IMR-90 (cell line): ENCODE results near the gene KY. TPM values are rescaled to one million over a fixed set of nuclear protein-coding genes. Genes with fewer than 3 reads are reported as not detected.

Experiments used
- ATAC-seq: fragments of 200-7000 bp; cut with Tn5 transposase; 2 replicates; pipeline ENCODE4 v1.9.1; 2020; ENCODE audit warnings: low read depth, mild to moderate bottlenecking, moderate library complexity
- BruUV-seq: library from RNA; stranded (reverse); fragments of 400-500 nt; replicated peaks from 2 replicates; lab custom pipeline; 2021; lab: Mats Ljungman, UMichigan
- CTCF ChIA-PET: fragments of 300-600 bp; formaldehyde crosslinking; extraction: SDS; loops from one replicate; lab custom pipeline; 2021; ENCODE audit warnings: antibody characterized with exemption; lab: Yijun Ruan, JAX
- POLR2A ChIA-PET: fragments of 300-600 bp; sonication (Branson Sonifier 250); formaldehyde crosslinking; loops from one replicate; lab custom pipeline; 2022; ENCODE audit warnings: antibody characterized with exemption; ENCODE audit not compliant: unreplicated experiment; lab: Charles Lee
- DNase-seq: peaks from one replicate; pipeline ENCODE4 v3.0.0; 2013
- H2AFZ ChIP-seq: replicated peaks from 2 replicates; pipeline ENCODE3; 2013; ENCODE audit warnings: low read length, mild to moderate bottlenecking; ENCODE audit not compliant: poor library complexity
- H2AK5ac ChIP-seq: 2 replicates; pipeline ENCODE4 v1.6.1; 2013; ENCODE audit warnings: low read depth, low read length, inconsistent platforms
- H2AK9ac ChIP-seq: replicated peaks from 2 replicates; pipeline ENCODE3; 2013; ENCODE audit warnings: mild to moderate bottlenecking, low read depth, low read length, moderate library complexity; ENCODE audit not compliant: poor library complexity
- H2BK120ac ChIP-seq: 2 replicates; pipeline ENCODE4 v1.6.1; 2013; ENCODE audit warnings: low read depth, low read length, inconsistent platforms
- H2BK15ac ChIP-seq: 3 replicates; pipeline ENCODE4 v1.6.1; 2013; ENCODE audit warnings: low read depth, low read length, inconsistent platforms
- H2BK20ac ChIP-seq: 2 replicates; pipeline ENCODE4 v1.6.1; 2013; ENCODE audit warnings: low read depth, mild to moderate bottlenecking, inconsistent platforms, low read length, moderate library complexity
- H2BK5ac ChIP-seq: 2 replicates; pipeline ENCODE4 v1.6.1; 2013; ENCODE audit warnings: mild to moderate bottlenecking, low read depth, low read length, inconsistent platforms; ENCODE audit not compliant: poor library complexity, severe bottlenecking
- H3K14ac ChIP-seq: replicated peaks from 2 replicates; pipeline ENCODE4 v1.6.1; 2013; ENCODE audit warnings: low read depth, low read length, inconsistent platforms
- H3K18ac ChIP-seq: 2 replicates; pipeline ENCODE4 v1.6.1; 2013; ENCODE audit warnings: low read depth, low read length, control low read depth
- H3K23ac ChIP-seq: 2 replicates; pipeline ENCODE4 v1.6.1; 2013; ENCODE audit warnings: low read depth, low read length, inconsistent platforms
- H3K27ac ChIP-seq: 2 replicates; pipeline ENCODE4 v1.5.1; 2013; ENCODE audit warnings: mild to moderate bottlenecking, control low read depth, low read length; ENCODE audit not compliant: insufficient read depth
- H3K27me3 ChIP-seq: 2 replicates; pipeline ENCODE4 v1.6.1; 2013; ENCODE audit warnings: low read length; ENCODE audit not compliant: control insufficient read depth, insufficient read depth
- H3K36me3 ChIP-seq: 2 replicates; pipeline ENCODE4 v1.6.1; 2013; ENCODE audit warnings: low read length, mixed read lengths; ENCODE audit not compliant: control insufficient read depth, insufficient read depth
- H3K4ac ChIP-seq: 2 replicates; pipeline ENCODE4 v1.6.1; 2013; ENCODE audit warnings: low read depth, low read length, inconsistent platforms
- H3K4me1 ChIP-seq: 2 replicates; pipeline ENCODE4 v1.6.1; 2013; ENCODE audit warnings: low read length, mixed read lengths; ENCODE audit not compliant: control insufficient read depth, insufficient read depth
- H3K4me2 ChIP-seq: 2 replicates; pipeline ENCODE4 v1.6.1; 2013; ENCODE audit warnings: low read depth, mild to moderate bottlenecking, control low read depth, low read length, moderate library complexity
- H3K4me3 ChIP-seq: 2 replicates; pipeline ENCODE4 v1.5.1; 2013; ENCODE audit warnings: low read depth, mild to moderate bottlenecking, control low read depth, low read length, moderate library complexity; ENCODE audit not compliant: insufficient read depth
- H3K56ac ChIP-seq: 2 replicates; pipeline ENCODE4 v1.6.1; 2013; ENCODE audit warnings: low read length, inconsistent platforms; ENCODE audit not compliant: insufficient read depth; ENCODE audit errors: extremely low read depth
- H3K79me1 ChIP-seq, 2 experiments: 2 replicates each; pipeline ENCODE4 v1.6.1; 2013; ENCODE audit warnings: low read length in 2 of 2, inconsistent platforms in 1 of 2, low read depth in 1 of 2
- H3K9ac ChIP-seq: 2 replicates; pipeline ENCODE4 v1.6.1; 2013; ENCODE audit warnings: low read depth, low read length, control low read depth
- H3K9me1 ChIP-seq: 2 replicates; pipeline ENCODE4 v1.6.1; 2013; ENCODE audit warnings: low read length, inconsistent platforms; ENCODE audit not compliant: insufficient read depth
- H3K9me3 ChIP-seq: 2 replicates; pipeline ENCODE4 v1.6.1; 2013; ENCODE audit warnings: low read length; ENCODE audit not compliant: control insufficient read depth, insufficient read depth
- H4K20me1 ChIP-seq: 2 replicates; pipeline ENCODE4 v1.6.1; 2013; ENCODE audit warnings: low read length, inconsistent platforms; ENCODE audit not compliant: insufficient read depth
- H4K5ac ChIP-seq: 2 replicates; pipeline ENCODE4 v1.6.1; 2013; ENCODE audit warnings: mild to moderate bottlenecking, low read depth, low read length, control low read depth
- H4K8ac ChIP-seq, 2 experiments: 2 replicates each; pipeline ENCODE4 v1.6.1; 2013; ENCODE audit warnings: low read depth in 2 of 2, low read length in 2 of 2, control low read depth in 1 of 2, inconsistent platforms in 1 of 2
- H4K91ac ChIP-seq: 2 replicates; pipeline ENCODE4 v1.6.1; 2013; ENCODE audit warnings: low read depth, low read length, inconsistent platforms; ENCODE audit not compliant: insufficient read depth
- RFX5 ChIP-seq: IDR thresholded peaks from 2 replicates; pipeline ENCODE4 v1.8.0; 2012; ENCODE audit warnings: low read depth, mild to moderate bottlenecking, low read length, moderate library complexity
- WGBS, 2 experiments: methylation state at CpG; one replicate each; pipeline versions ENCODE4 v1.1.5 to v1.1.7; 2013; ENCODE audit warnings: missing lambda C conversion rate in 2 of 2; ENCODE audit not compliant: insufficient read length in 1 of 2; ENCODE audit errors: extremely low coverage in 2 of 2; 5-methylcytosine and 5-hydroxymethylcytosine counted together
- dilution Hi-C: fragments of 300-500 bp; cut with HindIII; formaldehyde crosslinking; loops from one replicate; pipeline ENCODE4 v1.14.3; 2018; ENCODE audit warnings: low sequenced_read_pairs; ENCODE audit not compliant: unreplicated experiment
- in situ Hi-C: fragments of 300-500 bp; cut with MboI; formaldehyde crosslinking; loops from 3 replicates; pipeline ENCODE4 v1.14.3; 2019; ENCODE audit warnings: low sequenced_read_pairs, inconsistent platforms, mixed read lengths
- intact Hi-C: fragments of 100-400 bp; cut with micrococcal nuclease; formaldehyde crosslinking; loops from 2 replicates; pipeline ENCODE4 v1.10.0; 2022
- polyA plus RNA-seq, 3 experiments: library from polyadenylated mRNA; depleted of rRNA; stranded (reverse); fragments of >200 nt; gene quantifications; 2 replicates each; pipeline ENCODE4 v1.2.3, GENCODE V29; 2012; ENCODE audit warnings: low replicate concordance in 1 of 3
- total RNA-seq: library from RNA; depleted of rRNA; stranded (reverse); fragments of >200 nt; gene quantifications from 2 replicates; pipeline ENCODE4 v1.2.3, GENCODE V29; 2012
- TF ChIP-seq, protein P1 (sequence below): fragments of 150-350 bp; IDR thresholded peaks from 2 replicates; pipeline ENCODE4 v1.6.1; 2016; ENCODE audit warnings: low read depth, mild to moderate bottlenecking, low read length, moderate library complexity, borderline replicate concordance

KY gene
- total and polyA plus RNA-seq, 2 of the 4 experiments (the other 2 are of a cell fraction) = under 0.01 to 0.09 TPM

DNA sequence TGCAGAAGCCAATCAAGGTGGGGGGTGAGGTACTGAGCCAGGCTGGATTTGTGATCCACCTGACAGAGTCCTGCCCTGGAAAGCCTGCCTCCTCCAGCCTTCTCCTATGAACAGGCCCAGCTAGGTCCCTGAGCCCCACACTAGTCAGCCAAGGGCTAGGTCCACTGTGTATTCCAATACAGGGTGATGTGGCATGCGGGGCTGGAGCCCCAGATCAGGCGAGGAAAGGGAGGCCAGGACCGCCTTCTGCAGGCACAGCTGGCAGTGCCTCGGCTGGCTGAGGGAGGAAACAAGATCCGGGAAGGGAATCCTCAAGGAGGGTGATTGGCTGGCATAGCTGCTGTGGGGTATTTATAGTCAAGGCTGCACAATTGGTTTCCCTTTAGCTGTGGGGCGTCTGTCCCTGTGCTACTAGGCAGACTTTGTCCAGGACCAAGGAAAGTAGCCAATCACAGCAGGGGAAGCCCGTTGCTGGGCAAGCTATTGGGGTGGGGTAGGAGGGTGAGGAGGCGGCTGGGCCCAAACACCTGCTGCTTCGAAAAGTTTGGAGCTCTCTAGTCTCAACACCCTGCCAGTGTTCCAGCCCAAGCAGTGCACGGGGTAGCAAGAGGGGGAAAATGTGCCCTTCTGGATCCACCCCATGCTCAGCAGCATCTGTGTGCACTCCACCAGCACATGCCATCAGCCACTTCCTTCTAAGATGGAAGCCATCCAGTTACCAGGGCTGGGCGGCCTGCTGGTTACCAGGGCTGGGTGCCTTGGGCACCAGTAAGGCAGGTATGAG lies 5.9 kb downstream of the KY start:
- H4K91ac ChIP-seq = no peak overlapping the region
- dilution Hi-C loops (no loop called here), intact Hi-C loops (no loop called here), in situ Hi-C loops (no loop called here)
- H4K5ac ChIP-seq = no peak overlapping the region
- peaks cover 22% of the 10 kb centered on the region for H3K27me3 ChIP-seq
- 56% methylated on average over 5 of the region's 11 CpGs; no CpG with 5 or more reads in 1 of the 2 experiments for WGBS, 2 experiments
- H4K8ac ChIP-seq = no peak overlapping the region
- no peak overlapping the region for H3K23ac ChIP-seq
- no peak overlapping the region for H3K4ac ChIP-seq
- H3K14ac ChIP-seq = no peak overlapping the region
- no peak overlapping the region for H3K4me3 ChIP-seq
- no peak overlapping the region for H2BK120ac ChIP-seq
- H2BK20ac ChIP-seq = no peak overlapping the region
- H2AFZ ChIP-seq = no peak overlapping the region
- CTCF ChIA-PET = no interaction called here
- ATAC-seq (peak; percentile 53), DNase-seq (no peak)
- H2BK15ac ChIP-seq = no peak overlapping the region
- H2AK5ac ChIP-seq = no peak overlapping the region
- no peaks in the 10 kb centered on the region for H3K9me1 ChIP-seq
- H4K20me1 ChIP-seq = no peaks in the 10 kb centered on the region
- H3K4me1 ChIP-seq = no peaks in the 10 kb centered on the region
- H3K18ac ChIP-seq = no peak overlapping the region
- no peak overlapping the region for H3K9ac ChIP-seq
- no peaks in the 10 kb centered on the region for H3K9me3 ChIP-seq
- POLR2A ChIA-PET = no interaction called here
- BruUV-seq = no TSS peak
- H3K27ac ChIP-seq = no peak overlapping the region
- H3K56ac ChIP-seq = no peak overlapping the region
- TF ChIP-seq, protein P1, sequence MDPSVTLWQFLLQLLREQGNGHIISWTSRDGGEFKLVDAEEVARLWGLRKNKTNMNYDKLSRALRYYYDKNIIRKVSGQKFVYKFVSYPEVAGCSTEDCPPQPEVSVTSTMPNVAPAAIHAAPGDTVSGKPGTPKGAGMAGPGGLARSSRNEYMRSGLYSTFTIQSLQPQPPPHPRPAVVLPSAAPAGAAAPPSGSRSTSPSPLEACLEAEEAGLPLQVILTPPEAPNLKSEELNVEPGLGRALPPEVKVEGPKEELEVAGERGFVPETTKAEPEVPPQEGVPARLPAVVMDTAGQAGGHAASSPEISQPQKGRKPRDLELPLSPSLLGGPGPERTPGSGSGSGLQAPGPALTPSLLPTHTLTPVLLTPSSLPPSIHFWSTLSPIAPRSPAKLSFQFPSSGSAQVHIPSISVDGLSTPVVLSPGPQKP = no peak
- TF ChIP-seq RFX5 = peak; percentile 70
- no peaks in the 10 kb centered on the region for H3K79me1 ChIP-seq
- no peak overlapping the region for H2AK9ac ChIP-seq
- H2BK5ac ChIP-seq = no peak overlapping the region
- H3K4me2 ChIP-seq = no peak overlapping the region
- H3K36me3 ChIP-seq = no peaks in the 10 kb centered on the region
